GM13976 (cell line): ENCODE results near the gene H1-8.
"Not testable (repeated sequence)": the region's sequence is repeated elsewhere in the genome, so short reads cannot be mapped to it uniquely, and the experiment has no call there.

Source experiments
- DNase-seq: peaks from one replicate; pipeline ENCODE4 v3.0.0; 2012; ENCODE audit warnings: low spot score
- in situ Hi-C: fragments of 300-500 bp; cut with MboI; formaldehyde crosslinking; loops from one replicate; pipeline ENCODE4 v1.12.0; 2022; ENCODE audit warnings: low sequenced_read_pairs, mixed read lengths, inconsistent platforms; ENCODE audit not compliant: unreplicated experiment
- TF ChIP-seq, protein P1 (sequence below): IDR thresholded peaks from 2 replicates; pipeline ENCODE4 v1.5.1; 2012; ENCODE audit warnings: borderline replicate concordance, mild to moderate bottlenecking; ENCODE audit not compliant: insufficient read depth; ENCODE audit errors: extremely low read depth, missing control alignments, control extremely low read depth

H1-8 gene

DNA sequence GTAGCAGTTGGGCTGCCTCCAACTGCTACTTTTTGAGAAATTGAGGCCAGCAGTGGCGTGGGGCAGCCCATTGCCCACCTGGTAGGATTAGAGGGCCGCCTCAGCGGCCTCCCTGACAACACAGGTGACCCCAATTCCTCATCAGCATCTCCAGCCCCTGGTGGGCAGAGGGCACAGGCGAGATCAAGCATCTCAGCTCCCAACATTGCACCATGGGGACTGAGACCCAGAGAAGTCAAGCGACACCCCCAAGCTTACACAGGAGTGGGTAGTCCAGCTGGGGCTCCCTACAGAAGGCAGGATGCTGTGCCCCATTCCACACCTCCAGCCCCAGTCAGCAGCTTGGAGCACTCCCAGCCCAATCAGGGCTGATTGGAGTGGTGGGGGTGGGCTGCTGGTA is 228 bp upstream of the H1-8 start:
- TF ChIP-seq, protein P1, sequence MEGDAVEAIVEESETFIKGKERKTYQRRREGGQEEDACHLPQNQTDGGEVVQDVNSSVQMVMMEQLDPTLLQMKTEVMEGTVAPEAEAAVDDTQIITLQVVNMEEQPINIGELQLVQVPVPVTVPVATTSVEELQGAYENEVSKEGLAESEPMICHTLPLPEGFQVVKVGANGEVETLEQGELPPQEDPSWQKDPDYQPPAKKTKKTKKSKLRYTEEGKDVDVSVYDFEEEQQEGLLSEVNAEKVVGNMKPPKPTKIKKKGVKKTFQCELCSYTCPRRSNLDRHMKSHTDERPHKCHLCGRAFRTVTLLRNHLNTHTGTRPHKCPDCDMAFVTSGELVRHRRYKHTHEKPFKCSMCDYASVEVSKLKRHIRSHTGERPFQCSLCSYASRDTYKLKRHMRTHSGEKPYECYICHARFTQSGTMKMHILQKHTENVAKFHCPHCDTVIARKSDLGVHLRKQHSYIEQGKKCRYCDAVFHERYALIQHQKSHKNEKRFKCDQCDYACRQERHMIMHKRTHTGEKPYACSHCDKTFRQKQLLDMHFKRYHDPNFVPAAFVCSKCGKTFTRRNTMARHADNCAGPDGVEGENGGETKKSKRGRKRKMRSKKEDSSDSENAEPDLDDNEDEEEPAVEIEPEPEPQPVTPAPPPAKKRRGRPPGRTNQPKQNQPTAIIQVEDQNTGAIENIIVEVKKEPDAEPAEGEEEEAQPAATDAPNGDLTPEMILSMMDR: no peak
- no peak for DNase-seq
- in situ Hi-C loops: no loop called here

DNA sequence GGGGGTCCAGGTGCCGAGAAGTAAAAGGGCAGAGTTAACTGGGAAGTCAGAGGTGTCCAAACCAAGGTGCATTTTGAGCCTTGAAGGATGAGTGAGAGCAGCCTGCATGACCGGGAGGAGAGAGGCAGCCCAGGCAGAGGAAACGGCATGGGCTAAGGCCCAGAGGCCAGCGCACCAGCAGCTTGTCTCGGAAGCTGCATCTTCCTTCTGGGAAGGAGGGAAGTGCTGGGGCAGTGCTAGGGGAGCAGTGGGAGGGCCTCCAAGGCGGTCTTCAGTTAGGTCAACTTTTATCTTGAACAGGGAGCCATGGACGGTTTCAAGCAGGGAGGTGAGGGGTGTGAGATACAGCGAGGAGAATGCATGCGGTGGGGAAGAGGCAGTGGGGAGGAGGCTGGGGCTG is 1.0 kb downstream of the H1-8 start:
- TF ChIP-seq, protein P1: no peak
- in situ Hi-C loops: no loop called here
- DNase-seq: no peak

DNA sequence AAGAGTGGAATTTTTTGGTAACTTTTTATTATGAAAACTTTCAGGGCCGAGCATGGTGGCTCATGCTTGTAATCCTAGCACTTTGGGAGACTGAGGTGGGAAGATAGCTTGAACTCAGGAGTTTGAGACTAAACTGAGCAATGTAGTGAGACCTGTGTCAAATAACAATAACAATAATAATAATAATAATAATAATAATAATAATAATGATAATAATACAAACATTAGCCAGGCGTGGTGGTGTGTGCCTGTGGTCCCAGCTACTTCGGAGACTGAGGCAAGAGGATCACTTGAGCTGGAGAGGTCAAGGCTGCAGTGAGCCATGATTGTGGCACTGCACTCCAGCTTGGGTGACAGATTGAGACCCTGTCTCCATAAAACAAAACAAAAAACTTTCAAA is 3.0 kb downstream of the H1-8 start:
- in situ Hi-C loops, DNase-seq: not testable (repeated sequence)

DNA sequence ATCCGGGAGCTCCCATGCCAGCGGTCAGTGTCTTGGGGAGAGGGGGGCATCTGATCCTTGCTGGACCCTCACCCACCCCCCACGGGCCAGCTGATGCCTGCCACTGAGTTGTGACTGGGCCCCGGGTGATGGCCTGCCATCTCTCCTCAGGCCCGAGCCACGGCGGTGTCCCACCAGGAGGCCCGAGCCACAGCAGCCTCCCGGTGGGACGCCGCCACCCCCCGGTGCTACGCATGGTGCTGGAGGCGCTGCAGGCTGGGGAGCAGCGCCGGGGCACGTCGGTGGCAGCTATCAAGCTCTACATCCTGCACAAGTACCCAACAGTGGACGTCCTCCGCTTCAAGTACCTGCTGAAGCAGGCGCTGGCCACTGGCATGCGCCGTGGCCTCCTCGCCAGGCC is 4.3 kb downstream of the H1-8 start:
- in situ Hi-C loops: no loop called here

DNA sequence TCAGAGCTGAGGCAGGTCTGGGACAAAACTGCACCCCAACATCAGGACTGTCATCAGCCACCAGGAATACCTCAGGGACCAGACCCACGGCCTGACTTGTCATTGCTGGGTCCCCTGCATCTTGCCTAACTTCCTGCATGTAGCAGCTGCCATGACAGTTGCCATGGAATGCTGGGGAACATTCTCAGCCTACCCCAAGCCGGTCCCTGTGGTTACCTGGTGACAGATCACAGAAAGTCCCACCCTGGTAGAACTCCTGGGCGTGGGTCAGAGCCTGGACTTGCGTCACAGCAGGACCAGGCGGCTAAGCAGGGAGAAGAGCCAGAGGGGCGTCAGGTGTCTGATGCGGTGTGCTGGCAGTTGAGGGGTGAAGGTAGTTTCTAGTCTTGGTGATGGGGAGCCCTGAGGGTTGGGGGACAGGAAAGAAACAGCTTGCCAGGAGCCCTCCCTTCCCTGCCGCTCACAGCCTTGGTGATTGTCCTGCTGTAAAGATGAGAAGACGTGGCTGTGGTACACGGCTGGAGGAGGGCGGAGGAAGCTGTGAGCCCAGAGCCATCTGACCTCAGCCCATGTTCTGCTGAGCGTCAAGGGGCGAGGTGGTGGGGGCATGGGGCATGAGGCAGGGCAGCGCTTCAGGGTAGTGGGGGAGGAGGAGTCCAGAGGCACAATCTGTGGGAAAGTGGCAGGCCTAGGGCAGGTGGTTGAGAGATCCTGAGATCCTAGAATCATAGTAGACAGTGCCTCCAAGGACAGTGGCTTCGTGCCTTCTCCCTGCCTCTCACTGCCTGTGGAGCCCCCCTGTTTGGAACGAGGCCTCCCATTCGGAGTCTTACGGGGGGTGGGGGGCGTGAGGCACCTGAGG is 5.4 kb downstream of the H1-8 start:
- DNase-seq: no peak
- TF ChIP-seq, protein P1: no peak
- in situ Hi-C loops: no loop called here

More for the DNA sequence above, 4.3 kb downstream of the H1-8 start:
- DNase-seq: no peak
- TF ChIP-seq, protein P1: no peak

DNA sequence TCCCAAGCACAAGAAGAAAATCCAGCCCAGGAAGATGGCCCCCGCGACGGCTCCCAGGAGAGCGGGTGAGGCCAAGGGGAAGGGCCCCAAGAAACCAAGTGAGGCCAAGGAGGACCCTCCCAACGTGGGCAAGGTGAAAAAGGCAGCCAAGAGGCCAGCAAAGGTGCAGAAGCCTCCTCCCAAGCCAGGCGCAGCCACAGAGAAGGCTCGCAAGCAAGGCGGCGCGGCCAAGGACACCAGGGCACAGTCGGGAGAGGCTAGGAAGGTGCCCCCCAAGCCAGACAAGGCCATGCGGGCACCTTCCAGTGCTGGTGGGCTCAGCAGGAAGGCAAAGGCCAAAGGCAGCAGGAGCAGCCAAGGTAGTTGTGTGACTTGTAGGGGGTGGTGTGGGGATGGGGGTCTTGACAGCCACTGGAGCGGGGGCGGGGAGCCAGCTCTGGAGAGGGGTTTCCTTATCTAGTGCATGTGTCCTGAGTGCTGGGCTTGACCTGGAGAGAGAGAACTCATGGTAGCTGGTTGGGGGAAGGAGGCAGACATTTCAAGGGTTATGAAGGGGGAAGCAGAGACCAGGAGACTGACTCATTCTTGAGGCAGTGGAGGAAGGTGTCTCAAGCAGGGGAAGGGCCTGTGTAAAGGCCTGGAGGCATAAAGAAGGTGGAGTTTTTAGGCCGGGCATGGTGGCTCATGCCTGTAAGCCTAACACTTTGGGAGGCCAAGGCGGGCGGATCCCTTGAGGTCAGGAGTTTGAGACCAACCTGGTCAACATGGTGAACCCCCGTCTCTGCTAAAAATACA is 6.2 kb downstream of the H1-8 start:
- TF ChIP-seq, protein P1: no peak
- DNase-seq: no peak
- in situ Hi-C loops: no loop called here

DNA sequence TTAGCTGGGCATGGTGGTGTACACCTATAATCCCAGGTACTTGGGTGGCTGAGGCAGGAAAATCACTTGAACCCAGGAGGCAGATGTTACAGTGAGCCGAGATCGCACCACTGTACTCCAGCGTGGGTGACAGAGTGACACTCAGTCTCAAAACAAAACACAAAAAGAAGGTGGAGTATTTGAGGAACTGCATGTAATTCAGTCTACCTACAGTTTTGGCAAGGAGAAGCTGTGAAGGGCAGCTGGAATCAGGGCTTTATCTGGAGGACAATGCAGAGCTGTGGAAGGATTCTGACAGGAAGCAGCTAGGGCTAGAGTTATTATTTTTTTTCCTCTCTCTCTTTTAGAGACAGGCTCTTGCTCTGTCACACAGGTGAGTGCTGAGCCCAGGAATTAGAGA is 6.8 kb downstream of the H1-8 start:
- TF ChIP-seq, protein P1: no peak
- DNase-seq: no peak
- in situ Hi-C loops: no loop called here
